ENCODE results near the gene MRI1.

- TF ChIP-seq CTCF (IDR thresholded peaks at IDR 0.05) (no peak), POLR2A (IDR thresholded peaks at IDR 0.05) (no peak)
These were observed 38.7 kb downstream of the MRI1 start for GRCh38 chr19:13803038-13803437.

All from thyroid gland (tissue), 4 donors.